ENCODE measurements around the gene OMP.

DNA sequence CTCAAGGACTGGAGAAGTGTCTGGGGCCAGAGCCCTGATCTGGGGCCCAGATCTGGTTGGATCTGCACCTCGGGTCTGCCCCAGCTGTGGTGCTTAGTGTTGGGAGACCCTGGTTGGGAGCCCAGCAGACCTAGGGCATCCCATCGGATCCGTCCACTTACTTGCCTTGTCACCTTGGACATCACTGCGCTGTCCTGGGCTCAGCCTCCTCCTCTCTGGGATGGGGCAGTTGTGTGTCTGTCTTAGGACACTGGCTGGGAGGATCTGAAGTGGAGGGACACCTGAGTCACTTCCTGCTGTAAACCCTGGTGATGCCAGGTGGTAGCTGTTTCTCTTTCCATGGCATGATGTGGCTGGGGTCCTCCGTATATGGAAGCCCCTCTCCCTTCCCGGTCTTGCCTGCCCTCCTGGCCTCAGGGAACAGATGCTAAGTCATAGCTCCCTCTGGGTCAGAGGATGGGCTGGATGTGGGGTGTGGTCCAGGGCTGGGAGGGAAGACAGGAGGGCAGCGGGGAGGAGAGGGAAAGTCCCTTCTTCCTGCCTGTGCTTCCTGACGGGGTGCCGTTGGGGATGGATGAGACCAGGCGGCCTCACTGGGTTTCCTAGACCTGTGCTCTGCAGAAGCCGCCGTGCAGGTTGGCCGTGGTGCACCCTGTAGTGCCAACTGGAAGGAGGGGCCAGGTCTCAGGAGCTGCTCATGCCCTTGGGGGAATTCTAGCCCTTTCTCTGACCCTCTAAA lies 12.1 kb upstream of the OMP start:
- TF ChIP-seq, protein P1, sequence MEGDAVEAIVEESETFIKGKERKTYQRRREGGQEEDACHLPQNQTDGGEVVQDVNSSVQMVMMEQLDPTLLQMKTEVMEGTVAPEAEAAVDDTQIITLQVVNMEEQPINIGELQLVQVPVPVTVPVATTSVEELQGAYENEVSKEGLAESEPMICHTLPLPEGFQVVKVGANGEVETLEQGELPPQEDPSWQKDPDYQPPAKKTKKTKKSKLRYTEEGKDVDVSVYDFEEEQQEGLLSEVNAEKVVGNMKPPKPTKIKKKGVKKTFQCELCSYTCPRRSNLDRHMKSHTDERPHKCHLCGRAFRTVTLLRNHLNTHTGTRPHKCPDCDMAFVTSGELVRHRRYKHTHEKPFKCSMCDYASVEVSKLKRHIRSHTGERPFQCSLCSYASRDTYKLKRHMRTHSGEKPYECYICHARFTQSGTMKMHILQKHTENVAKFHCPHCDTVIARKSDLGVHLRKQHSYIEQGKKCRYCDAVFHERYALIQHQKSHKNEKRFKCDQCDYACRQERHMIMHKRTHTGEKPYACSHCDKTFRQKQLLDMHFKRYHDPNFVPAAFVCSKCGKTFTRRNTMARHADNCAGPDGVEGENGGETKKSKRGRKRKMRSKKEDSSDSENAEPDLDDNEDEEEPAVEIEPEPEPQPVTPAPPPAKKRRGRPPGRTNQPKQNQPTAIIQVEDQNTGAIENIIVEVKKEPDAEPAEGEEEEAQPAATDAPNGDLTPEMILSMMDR (IDR thresholded peaks at IDR 0.05): no peak
- no peak for TF ChIP-seq POLR2A (IDR thresholded peaks at IDR 0.05)
